HepG2 (cell line): Measurements from ENCODE around the gene TMEM176A. TPM values are rescaled to one million over a fixed set of nuclear protein-coding genes. Genes with fewer than 3 reads are reported as not detected.

Experiments used
- ATAC-seq: fragments of 200-7000 bp; cut with Tn5 transposase; 3 replicates; pipeline ENCODE4 v1.9.1; 2020; ENCODE audit warnings: mild to moderate bottlenecking, moderate library complexity
- BruUV-seq: library from RNA; stranded (reverse); fragments of 400-500 nt; replicated peaks from 2 replicates; lab custom pipeline; 2021; lab: Mats Ljungman, UMichigan
- CTCF ChIA-PET: fragments of 300-600 bp; formaldehyde crosslinking; extraction: SDS; loops from one replicate; lab custom pipeline; 2021; ENCODE audit warnings: low total read pairs, inconsistent platforms, low intra/inter-chr PET ratio; lab: Yijun Ruan, JAX
- POLR2A ChIA-PET: fragments of 350-600 bp; sonication (Branson Sonifier 250); formaldehyde crosslinking; loops from one replicate; lab custom pipeline; 2020; ENCODE audit warnings: antibody characterized with exemption, inconsistent platforms; lab: Yijun Ruan, JAX
- DNase-seq: peaks from one replicate; pipeline ENCODE4 v3.0.0-alpha.2; 2015; ENCODE audit warnings: low spot score
- FAIRE-seq: peaks from 3 replicates; lab custom pipeline; 2011; peaks lifted over from hg19 to GRCh38; lab: Jason Lieb, UNC
- H2AFZ ChIP-seq: one replicate; pipeline ENCODE4 v1.6.1; 2011; ENCODE audit warnings: low read length, inconsistent platforms
- H3K27ac ChIP-seq: fragments of 300-600 bp; 3 replicates; pipeline ENCODE4 v1.8.0; 2011; ENCODE audit warnings: mixed run types, mild to moderate bottlenecking, mixed read lengths, low read length, inconsistent platforms; ENCODE audit not compliant: insufficient read depth; ENCODE audit errors: extremely low read length
- H3K27me3 ChIP-seq, 2 experiments: fragments of 200-600 bp in 1 of 2; 2 replicates in 1 of 2; 3 replicates in 1 of 2; pipeline versions ENCODE4 v1.6.0 to v1.8.0; 2011; ENCODE audit warnings: low read length in 2 of 2, mild to moderate bottlenecking in 2 of 2, moderate library complexity in 2 of 2, inconsistent platforms in 1 of 2; ENCODE audit not compliant: insufficient read depth in 2 of 2, control insufficient read depth in 1 of 2
- H3K36me3 ChIP-seq, 2 experiments: fragments of 200-600 bp in 1 of 2; replicated peaks in 1 of 2; 2 replicates in 1 of 2; 3 replicates in 1 of 2; pipeline versions ENCODE4 v1.5.1 to v1.8.0; 2011; ENCODE audit warnings: low read length in 2 of 2, inconsistent platforms in 1 of 2; ENCODE audit not compliant: insufficient read depth in 2 of 2, control insufficient read depth in 1 of 2
- H3K4me1 ChIP-seq: 2 replicates; pipeline ENCODE4 v1.5.1; 2012; ENCODE audit warnings: low read length, inconsistent platforms; ENCODE audit not compliant: insufficient read depth
- H3K4me2 ChIP-seq: 2 replicates; pipeline ENCODE4 v1.6.0; 2011; ENCODE audit warnings: low read depth, low read length, inconsistent platforms
- H3K4me3 ChIP-seq, 3 experiments: fragments of 200-600 bp in 1 of 3; sonication (generic), shearing (Covaris generic) in 1 of 3; replicated peaks in 1 of 3; 2 replicates each; pipeline ENCODE4 v1.5.1; 2011 to 2016; ENCODE audit warnings: low read length in 3 of 3, inconsistent platforms in 2 of 3, low read depth in 2 of 3, mild to moderate bottlenecking in 2 of 3, control low read depth in 1 of 3, mixed read lengths in 1 of 3; ENCODE audit not compliant: insufficient read depth in 1 of 3
- H3K79me2 ChIP-seq: one replicate; pipeline ENCODE4 v1.6.1; 2011; ENCODE audit warnings: low read length, inconsistent platforms; ENCODE audit not compliant: insufficient read depth
- H3K9ac ChIP-seq: 2 replicates; pipeline ENCODE4 v1.6.0; 2011; ENCODE audit warnings: mild to moderate bottlenecking, low read depth, low read length, inconsistent platforms; ENCODE audit not compliant: insufficient read depth
- H3K9me3 ChIP-seq: 2 replicates; pipeline ENCODE4 v1.5.1; 2012; ENCODE audit warnings: mild to moderate bottlenecking, low read length
- H4K20me1 ChIP-seq: 2 replicates; pipeline ENCODE4 v1.6.0; 2011; ENCODE audit warnings: inconsistent platforms, mild to moderate bottlenecking, low read length, moderate library complexity; ENCODE audit not compliant: insufficient read depth
- AKAP8 ChIP-seq: sonication (generic); formaldehyde crosslinking; IDR thresholded peaks from 2 replicates; pipeline ENCODE4 v1.5.1; 2020; ENCODE audit warnings: mild to moderate bottlenecking, missing genetic modification reagents
- ARNT ChIP-seq: fragments of 450-650 bp; IDR thresholded peaks from 2 replicates; pipeline ENCODE4 v1.6.1; 2017
- ATF1 ChIP-seq: IDR thresholded peaks from 2 replicates; pipeline ENCODE4 v1.6.1; 2016; ENCODE audit warnings: mild to moderate bottlenecking, control low read depth
- CBFB ChIP-seq: sonication (generic); formaldehyde crosslinking; IDR thresholded peaks from 2 replicates; pipeline ENCODE4 v1.4.0; 2020; ENCODE audit warnings: missing genetic modification reagents
- HNRNPLL ChIP-seq: fragments of 200-400 bp; formaldehyde crosslinking; IDR thresholded peaks from 2 replicates; pipeline ENCODE4 v1.6.1; 2017; ENCODE audit warnings: mild to moderate bottlenecking, low read depth, low read length; ENCODE audit not compliant: poor library complexity, severe bottlenecking
- MAFK ChIP-seq, 2 experiments: IDR thresholded peaks in 1 of 2; conservative IDR thresholded peaks in 1 of 2; 2 replicates each; pipeline ENCODE4 v1.6.1; 2011; ENCODE audit warnings: improper control_type of control experiment in 2 of 2, low read length in 2 of 2
- TBX3 ChIP-seq: fragments of 450-650 bp; IDR thresholded peaks from 2 replicates; pipeline ENCODE4 v1.6.1; 2017; ENCODE audit warnings: antibody characterized with exemption, mild to moderate bottlenecking, inconsistent platforms, borderline replicate concordance
- ZNF142 ChIP-seq: sonication (generic); formaldehyde crosslinking; IDR thresholded peaks from 2 replicates; pipeline ENCODE4 v1.4.0; 2020; ENCODE audit warnings: missing genetic modification reagents
- ZNF687 ChIP-seq: sonication (generic); formaldehyde crosslinking; IDR thresholded peaks from 2 replicates; pipeline ENCODE4 v1.5.1; 2020; ENCODE audit warnings: mild to moderate bottlenecking, missing genetic modification reagents, moderate library complexity
- ZNF766 ChIP-seq: sonication (generic); formaldehyde crosslinking; IDR thresholded peaks from 2 replicates; pipeline ENCODE4 v1.5.0; 2020; ENCODE audit warnings: missing genetic modification reagents, borderline replicate concordance
- ZNF768 ChIP-seq: sonication (generic); formaldehyde crosslinking; IDR thresholded peaks from 2 replicates; pipeline ENCODE4 v1.4.0; 2020; ENCODE audit warnings: missing genetic modification reagents
- ZNF800 ChIP-seq: sonication (generic); formaldehyde crosslinking; IDR thresholded peaks from 2 replicates; pipeline ENCODE4 v1.4.0; 2020; ENCODE audit warnings: missing genetic modification reagents
- WGBS: methylation state at CpG from one replicate; pipeline ENCODE4 v1.1.6; 2017; ENCODE audit warnings: low lambda C conversion rate; 5-methylcytosine and 5-hydroxymethylcytosine counted together
- in situ Hi-C: cut with HindIII; loops from 2 replicates; pipeline ENCODE4 v1.10.0; 2017; ENCODE audit warnings: low pct_unique_long_range_greater_than_20kb; ENCODE audit not compliant: extremely low pct_ligation_motif_present
- intact Hi-C: fragments of 100-400 bp; cut with micrococcal nuclease; formaldehyde crosslinking; loops from one replicate; pipeline ENCODE4 v1.10.0; 2022; ENCODE audit not compliant: unreplicated experiment
- polyA plus RNA-seq, 8 experiments: library from polyadenylated mRNA; depleted of rRNA in 3 of 8; stranded (reverse) in 7 of 8; unstranded in 1 of 8; fragments of >200 nt; fragmentation: Illumina TruSeq in 4 of 8; extraction: Trizol in 4 of 8; gene quantifications; 2 replicates each; pipeline versions ENCODE4 v1.2.1 to v1.2.3, GENCODE V29; 2011 to 2016; ENCODE audit warnings: low read depth in 4 of 8, missing spikeins in 1 of 8, mixed read lengths in 1 of 8; ENCODE audit not compliant: insufficient read depth in 1 of 8
- total RNA-seq, 5 experiments: library from RNA; depleted of rRNA; stranded (reverse); fragments of >200 nt; fragmentation: Illumina TruSeq; extraction: Trizol; gene quantifications; 2 replicates each; pipeline ENCODE4 v1.2.3, GENCODE V29; 2016; ENCODE audit warnings: low read depth in 1 of 5

Gene TMEM176A
- total and polyA plus RNA-seq, 2 of the 13 experiments (the other 11 are each of a cell fraction or from before 2014, with no cell fraction given): not detected

GRCh38 chr7:150791746-150792452 is 8.7 kb upstream of the TMEM176A start:
- Histone ChIP-seq H2AFZ (no peak overlapping the region), H4K20me1 (no peaks in the 10 kb centered on the region), H3K36me3 (no peaks in the 10 kb centered on the region), H3K79me2 (no peaks in the 10 kb centered on the region), H3K4me1 (no peaks in the 10 kb centered on the region), H3K27ac (no peak overlapping the region), H3K4me3 (no peak overlapping the region), H3K27me3 (peaks cover 3 to 37% of the 10 kb centered on the region in 2 experiments; a peak in 3 of 5 replicates), H3K9ac (no peak overlapping the region), H3K4me2 (no peak overlapping the region), H3K9me3 (no peaks in the 10 kb centered on the region)
- ChIA-PET POLR2A (no interaction called here), CTCF (no interaction called here)
- ATAC-seq (no peak), DNase-seq (no peak), FAIRE-seq (no peak)
- BruUV-seq: no TSS peak
- intact Hi-C loops: no loop called here
- WGBS: 47% methylated on average over 7 of the region's 12 CpGs
- in situ Hi-C loops: no loop called here
- no peak for TF ChIP-seq TBX3
- TF ChIP-seq ARNT: no peak
- TF ChIP-seq ZNF768 (CRISPR knock-in tag): no peak
- no peak for TF ChIP-seq ZNF142 (CRISPR knock-in tag)
- no peak for TF ChIP-seq ATF1 (CRISPR knock-in tag)
- no peak for TF ChIP-seq ZNF687 (CRISPR knock-in tag)
- TF ChIP-seq HNRNPLL: no peak
- TF ChIP-seq ZNF800: no peak
- TF ChIP-seq MAFK (conservative IDR thresholded peaks at IDR 0.05 in 1 of 2, IDR thresholded peaks at IDR 0.05 in 1 of 2; ENCODE audit: low read length in 2 of 2): no peak
- TF ChIP-seq CBFB (CRISPR knock-in tag): no peak
- no peak for TF ChIP-seq AKAP8 (CRISPR knock-in tag)
- TF ChIP-seq ZNF766 (CRISPR knock-in tag): no peak
